Subcutaneous abdominal adipose tissue (tissue), 5 donors: ENCODE data around the gene D2HGDH.
"Not testable (repeated sequence)": the region's sequence is repeated elsewhere in the genome, so short reads cannot be mapped to it uniquely, and the experiment has no call there.

Experiments used
- H3K27ac ChIP-seq: one replicate; pipeline ENCODE4 v1.7.0; 2013; ENCODE audit warnings: low read depth, mild to moderate bottlenecking, inconsistent platforms, low read length, moderate library complexity
- H3K27me3 ChIP-seq, 5 donors: one replicate each; pipeline ENCODE4 v1.7.0; 2013; ENCODE audit warnings: low read length in 5 of 5, inconsistent platforms in 1 of 5; ENCODE audit not compliant: control insufficient read depth in 5 of 5, insufficient read depth in 4 of 5
- H3K36me3 ChIP-seq, 5 donors: one replicate each; pipeline ENCODE4 v1.7.0; 2013; ENCODE audit warnings: low read length in 5 of 5; ENCODE audit not compliant: control insufficient read depth in 5 of 5, insufficient read depth in 5 of 5
- H3K4me1 ChIP-seq, 5 donors: one replicate each; pipeline ENCODE4 v1.7.0; 2013; ENCODE audit warnings: low read length in 5 of 5, mild to moderate bottlenecking in 3 of 5, moderate library complexity in 1 of 5; ENCODE audit not compliant: control insufficient read depth in 5 of 5, insufficient read depth in 5 of 5
- H3K4me3 ChIP-seq, 5 donors: one replicate each; pipeline ENCODE4 v1.7.0; 2013; ENCODE audit warnings: low read length in 5 of 5, low read depth in 1 of 5
- H3K9ac ChIP-seq, 5 donors: one replicate each; pipeline ENCODE4 v1.7.0; 2013; ENCODE audit warnings: low read length in 5 of 5, mild to moderate bottlenecking in 4 of 5, moderate library complexity in 3 of 5
- H3K9me3 ChIP-seq, 5 donors: one replicate each; pipeline ENCODE4 v1.7.0; 2013; ENCODE audit warnings: low read length in 5 of 5; ENCODE audit not compliant: control insufficient read depth in 5 of 5
- donor health status: healthy.
- donor health status: healthy.
- donor health status: healthy.
- donor health status: healthy.
- donor health status: healthy.

The D2HGDH gene

GRCh38 chr2:241754042-241754441 is 19.6 kb downstream of the D2HGDH start:
- Histone ChIP-seq H3K4me3 (no peak overlapping the region), H3K27ac (no peak overlapping the region), H3K9ac (no peak overlapping the region), H3K9me3 (no peaks in the 10 kb centered on the region), H3K36me3 (peaks cover 2 to 79% (median 56%) of the 10 kb centered on the region in 5 donors), H3K27me3 (no peaks in the 10 kb centered on the region), H3K4me1 (peaks cover 0 to 17% (median 4%) of the 10 kb centered on the region in 5 donors)

- H3K9ac ChIP-seq, result no peak overlapping the region
- H3K36me3 ChIP-seq, result peaks cover 4 to 77% (median 51%) of the 10 kb centered on the region in 5 donors
- H3K27me3 ChIP-seq, result no peaks in the 10 kb centered on the region
- no peak overlapping the region for H3K27ac ChIP-seq
- peaks cover 0 to under 1% (median under 1%) of the 10 kb centered on the region in 5 donors for H3K9me3 ChIP-seq
- no peak overlapping the region for H3K4me3 ChIP-seq
- H3K4me1 ChIP-seq, result peaks cover 0 to 11% (median 4%) of the 10 kb centered on the region in 5 donors
These were observed 20.7 kb downstream of the D2HGDH start for GRCh38 chr2:241755166-241755565.

DNA sequence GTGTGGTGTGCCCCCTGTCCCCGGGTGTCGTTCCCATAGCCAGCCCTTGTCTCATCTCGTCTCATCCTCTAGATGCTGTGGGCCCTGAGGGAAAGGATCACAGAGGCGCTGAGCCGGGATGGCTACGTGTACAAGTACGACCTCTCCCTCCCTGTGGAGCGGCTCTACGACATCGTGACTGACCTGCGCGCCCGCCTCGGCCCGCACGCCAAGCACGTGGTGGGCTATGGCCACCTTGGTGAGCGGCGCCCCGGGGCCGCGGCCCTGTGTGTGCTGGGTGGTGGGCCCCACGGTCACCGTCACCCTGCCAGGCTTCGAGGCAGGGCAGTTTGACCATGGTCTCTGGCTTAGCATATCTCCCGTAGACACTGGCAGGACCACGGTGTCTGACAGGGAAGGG is 21.3 kb downstream of the D2HGDH start:
- no peak overlapping the region for H3K4me3 ChIP-seq
- no peak overlapping the region for H3K27ac ChIP-seq
- H3K4me1 ChIP-seq, result peaks cover 0 to 6% (median 3%) of the 10 kb centered on the region in 5 donors
- no peak overlapping the region for H3K9ac ChIP-seq
- H3K36me3 ChIP-seq, result peaks cover 4 to 83% (median 57%) of the 10 kb centered on the region in 5 donors
- no peaks in the 10 kb centered on the region for H3K27me3 ChIP-seq
- H3K9me3 ChIP-seq, result peaks cover 0 to 6% (median 4%) of the 10 kb centered on the region in 5 donors

- H3K27ac ChIP-seq, result no peak overlapping the region
- no peaks in the 10 kb centered on the region for H3K27me3 ChIP-seq
- no peak overlapping the region for H3K4me3 ChIP-seq
- peaks cover 4 to 70% (median 44%) of the 10 kb centered on the region in 5 donors for H3K36me3 ChIP-seq
- H3K4me1 ChIP-seq, result no peaks in the 10 kb centered on the region
- H3K9me3 ChIP-seq, result peaks cover 0 to 6% (median 4%) of the 10 kb centered on the region in 5 donors
- H3K9ac ChIP-seq, result no peak overlapping the region
These were observed 24.8 kb downstream of the D2HGDH start for GRCh38 chr2:241759067-241759807.

GRCh38 chr2:241759893-241760292 is 25.5 kb downstream of the D2HGDH start:
- not testable (repeated sequence) for H3K9me3 ChIP-seq, H3K27ac ChIP-seq, H3K4me1 ChIP-seq, H3K9ac ChIP-seq, H3K27me3 ChIP-seq, H3K4me3 ChIP-seq
- peaks cover 4 to 66% (median 44%) of the 10 kb centered on the region in 5 donors for H3K36me3 ChIP-seq

- no peak overlapping the region for H3K27ac ChIP-seq
- peaks cover 0 to 6% (median 4%) of the 10 kb centered on the region in 5 donors for H3K9me3 ChIP-seq
- H3K9ac ChIP-seq, result no peak overlapping the region
- H3K4me1 ChIP-seq, result no peaks in the 10 kb centered on the region
- H3K4me3 ChIP-seq, result no peak overlapping the region
- H3K36me3 ChIP-seq, result peaks cover 4 to 62% (median 41%) of the 10 kb centered on the region in 5 donors
- H3K27me3 ChIP-seq, result no peaks in the 10 kb centered on the region
These were observed 25.9 kb downstream of the D2HGDH start for GRCh38 chr2:241760301-241760771.

DNA sequence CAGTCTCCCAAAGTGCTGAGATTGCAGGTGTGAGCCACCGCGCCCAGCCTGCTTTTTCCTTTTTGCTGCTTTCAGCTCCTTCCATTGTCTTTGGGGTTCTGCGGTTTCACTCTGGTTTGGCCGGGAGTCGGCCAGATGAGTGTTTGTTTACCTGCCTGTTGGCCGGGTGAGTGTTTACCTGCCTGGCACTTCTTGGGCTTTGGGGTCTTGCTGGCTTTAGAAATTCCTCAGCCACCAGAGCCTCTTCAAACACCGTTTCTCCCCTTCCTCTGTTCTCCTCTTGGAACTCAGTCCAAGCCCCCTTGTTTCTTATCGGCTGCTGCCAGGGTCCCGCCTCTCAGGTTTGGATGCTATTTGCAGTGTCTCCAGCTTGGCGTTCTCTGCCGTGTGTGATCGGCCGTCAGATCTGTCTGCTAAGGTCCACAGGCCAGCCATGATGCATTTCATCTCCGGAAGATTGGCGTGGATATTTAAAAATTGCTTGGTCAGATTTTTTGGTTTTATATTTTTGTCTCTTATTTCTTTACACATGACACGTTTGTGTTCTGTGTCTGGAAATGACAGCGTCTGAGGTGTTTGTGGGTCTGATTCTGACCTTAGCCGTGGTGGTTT is 28.0 kb downstream of the D2HGDH start:
- Histone ChIP-seq H3K27ac (no peak overlapping the region), H3K9me3 (peaks cover 0 to 6% (median 4%) of the 10 kb centered on the region in 5 donors), H3K27me3 (no peaks in the 10 kb centered on the region), H3K9ac (no peak overlapping the region), H3K4me1 (no peaks in the 10 kb centered on the region), H3K36me3 (peaks cover 4 to 42% (median 22%) of the 10 kb centered on the region in 5 donors), H3K4me3 (no peak overlapping the region)

- peaks cover 4 to 43% (median 22%) of the 10 kb centered on the region in 5 donors for H3K36me3 ChIP-seq
These were observed 28.5 kb downstream of the D2HGDH start for GRCh38 chr2:241762933-241763369.

GRCh38 chr2:241763551-241764274 is 29.3 kb downstream of the D2HGDH start:
- Histone ChIP-seq H3K9me3 (peaks cover 0 to 6% (median 4%) of the 10 kb centered on the region in 5 donors), H3K9ac (no peak overlapping the region), H3K27me3 (no peaks in the 10 kb centered on the region), H3K4me3 (no peak overlapping the region), H3K27ac (no peak overlapping the region), H3K36me3 (peaks cover 4 to 38% (median 20%) of the 10 kb centered on the region in 5 donors), H3K4me1 (no peaks in the 10 kb centered on the region)

More at GRCh38 chr2:241762933-241763369, 28.5 kb downstream of the D2HGDH start:
- Histone ChIP-seq H3K27me3 (no peaks in the 10 kb centered on the region), H3K9ac (no peak overlapping the region), H3K9me3 (peaks cover 0 to 6% (median 4%) of the 10 kb centered on the region in 5 donors), H3K4me1 (no peaks in the 10 kb centered on the region), H3K4me3 (no peak overlapping the region), H3K27ac (no peak overlapping the region)
